GM21786 (cell line): ENCODE results near the gene TMCC1.
"Not testable (repeated sequence)": the region's sequence is repeated elsewhere in the genome, so short reads cannot be mapped to it uniquely, and the experiment has no call there.

Experiments used
- ATAC-seq: cut with Tn5 transposase; IDR thresholded peaks from one replicate; pipeline ENCODE4 v1.9.1; 2021; ENCODE audit not compliant: unreplicated experiment

The TMCC1 gene

GRCh38 chr3:129734449-129734848 is 159.1 kb downstream of the TMCC1 start:
- ATAC-seq: no peak

GRCh38 chr3:129732200-129732876 is 161.2 kb downstream of the TMCC1 start:
- ATAC-seq: no peak

- ATAC-seq: no peak
These were observed 165.8 kb downstream of the TMCC1 start for GRCh38 chr3:129727707-129728106.

GRCh38 chr3:129723558-129724324 is 169.8 kb downstream of the TMCC1 start:
- ATAC-seq: no peak

GRCh38 chr3:129722527-129722926 is 171.0 kb downstream of the TMCC1 start:
- ATAC-seq: no peak

GRCh38 chr3:129718201-129718600 is 175.3 kb downstream of the TMCC1 start:
- no peak for ATAC-seq

GRCh38 chr3:129715854-129716253 is 177.7 kb downstream of the TMCC1 start:
- no peak for ATAC-seq

GRCh38 chr3:129708328-129708861 is 185.1 kb downstream of the TMCC1 start:
- no peak for ATAC-seq

- no peak for ATAC-seq
These were observed 188.2 kb downstream of the TMCC1 start for GRCh38 chr3:129705274-129705673.

- no peak for ATAC-seq
These were observed 189.6 kb downstream of the TMCC1 start for GRCh38 chr3:129703913-129704312.

GRCh38 chr3:129702934-129703712 is 190.4 kb downstream of the TMCC1 start:
- no peak for ATAC-seq

GRCh38 chr3:129701161-129701560 is 192.3 kb downstream of the TMCC1 start:
- no peak for ATAC-seq

GRCh38 chr3:129699612-129700011 is 193.9 kb downstream of the TMCC1 start:
- ATAC-seq: no peak

- ATAC-seq: no peak
These were observed 194.3 kb downstream of the TMCC1 start for GRCh38 chr3:129699199-129699598.

GRCh38 chr3:129697229-129697969 is 196.1 kb downstream of the TMCC1 start:
- ATAC-seq: no peak

- ATAC-seq: not testable (repeated sequence)
These were observed 197.1 kb downstream of the TMCC1 start for GRCh38 chr3:129696430-129696829.

- ATAC-seq: no peak
These were observed 198.3 kb downstream of the TMCC1 start for GRCh38 chr3:129695230-129695629.

GRCh38 chr3:129694228-129694627 is 199.3 kb downstream of the TMCC1 start:
- no peak for ATAC-seq

GRCh38 chr3:129692743-129693142 is 200.8 kb downstream of the TMCC1 start:
- ATAC-seq: no peak

GRCh38 chr3:129690963-129691362 is 202.5 kb downstream of the TMCC1 start:
- no peak for ATAC-seq

- no peak for ATAC-seq
These were observed 203.1 kb downstream of the TMCC1 start for GRCh38 chr3:129690406-129690805.
